ENCODE data around the gene TAF6L. TPM values are rescaled to one million over a fixed set of nuclear protein-coding genes. Genes with fewer than 3 reads are reported as not detected.
A peak's percentile ranks its signal among the peaks of the same experiment; 100 is the strongest.

The TAF6L gene
- total RNA-seq, 4 donors from 2014 or later = 13.5 to 43.2 (median 21.4) TPM

GRCh38 chr11:62787005-62787759, 16.0 kb downstream of the TAF6L start, which contains the start of gene TMEM179B:
Gene TMEM179B, plus strand, starts transcription at chr11:62787402. Its CDS starts 30 bp downstream, at chr11:62787432.
- H3K4me1 ChIP-seq = peaks cover 35 to 39% of the 10 kb centered on the region in 2 donors
- in situ Hi-C loops (cut with MboI; ENCODE audit: low sequenced_read_pairs in 4 of 4) = loop anchor here (5.0 to 10.0 kb wide), 2 partner anchors 75 to 78 kb away; no protein-coding TSS in a partner anchor
- H3K36me3 ChIP-seq = peaks cover 0 to 31% of the 10 kb centered on the region in 2 donors
- H3K4me3 ChIP-seq = peak within 1 kb of the TSS; percentile 84 to 97 (median 93)
- no peaks in the 10 kb centered on the region for H3K9me3 ChIP-seq
- DNase-seq = peak; percentile 98 to 99
- H3K27me3 ChIP-seq = no peaks in the 10 kb centered on the region
- peak in 3 of 5 experiments; percentile 2 to 54 (median 36) for TF ChIP-seq CTCF (IDR thresholded peaks at IDR 0.05 in 4 of 5, conservative IDR thresholded peaks at IDR 0.05 in 1 of 5)
- peak; percentile 96 to 97 for TF ChIP-seq POLR2A (IDR thresholded peaks at IDR 0.05)
- ATAC-seq = peak; percentile 90 to 94
- intact Hi-C loops (cut with DNase I; ENCODE audit: low total_unique reads) = loop anchor here (1.0 to 10.0 kb wide), 5 partner anchors 18 to 142 kb away; partner anchors contain the start of genes GANAB, HNRNPUL2, NXF1 and SLC3A2
- H3K27ac ChIP-seq = peak within 1 kb of the TSS; percentile 85 to 99 (median 93)

GRCh38 chr11:62788991-62789390, 17.8 kb downstream of the TAF6L start:
- intact Hi-C loops (cut with DNase I; ENCODE audit: low total_unique reads) = loop anchor here (10.0 kb wide), 1 partner anchor 144 kb away; the partner anchor contains the start of gene GANAB
- peaks cover 0 to 38% of the 10 kb centered on the region in 2 donors for H3K36me3 ChIP-seq
- peak overlapping the region in 1 of 4 donors; percentile 90 for H3K27ac ChIP-seq
- TF ChIP-seq POLR2A (IDR thresholded peaks at IDR 0.05) (no peak), CTCF (IDR thresholded peaks at IDR 0.05 in 4 of 5, conservative IDR thresholded peaks at IDR 0.05 in 1 of 5) (no peak)
- in situ Hi-C loops (cut with MboI; ENCODE audit: low sequenced_read_pairs in 4 of 4) = loop anchor here (5.0 to 10.0 kb wide), 2 partner anchors 73 to 76 kb away; no protein-coding TSS in a partner anchor
- no peak for ATAC-seq
- no peak for DNase-seq
- H3K9me3 ChIP-seq = no peaks in the 10 kb centered on the region
- H3K4me3 ChIP-seq = peak overlapping the region in 1 of 4 donors; percentile 97
- H3K4me1 ChIP-seq = peaks cover 42 to 47% of the 10 kb centered on the region in 2 donors
- no peaks in the 10 kb centered on the region for H3K27me3 ChIP-seq

- H3K36me3 ChIP-seq = peaks cover 0 to 44% of the 10 kb centered on the region in 2 donors
- peaks cover 42 to 47% of the 10 kb centered on the region in 2 donors for H3K4me1 ChIP-seq
- DNase-seq (no peak), ATAC-seq (no peak)
- in situ Hi-C loops (cut with MboI; ENCODE audit: low sequenced_read_pairs in 4 of 4) = loop anchor here (5.0 to 10.0 kb wide), 2 partner anchors 73 to 75 kb away; no protein-coding TSS in a partner anchor
- TF ChIP-seq CTCF (IDR thresholded peaks at IDR 0.05 in 4 of 5, conservative IDR thresholded peaks at IDR 0.05 in 1 of 5) = no peak
- TF ChIP-seq POLR2A (IDR thresholded peaks at IDR 0.05) = no peak
- H3K9me3 ChIP-seq = no peaks in the 10 kb centered on the region
- H3K4me3 ChIP-seq = no peak overlapping the region
- H3K27ac ChIP-seq = no peak overlapping the region
- intact Hi-C loops (cut with DNase I; ENCODE audit: low total_unique reads) = loop anchor here (10.0 kb wide), 1 partner anchor 145 kb away; the partner anchor contains the start of gene GANAB
- H3K27me3 ChIP-seq = no peaks in the 10 kb centered on the region
These were observed 18.4 kb downstream of the TAF6L start for GRCh38 chr11:62789576-62789975.

GRCh38 chr11:62791501-62792201, 20.5 kb downstream of the TAF6L start, which contains the start of gene TMEM223:
Gene TMEM223, minus strand, starts transcription at chr11:62792006. Its CDS starts 12 bp downstream, at chr11:62791994.
- Histone ChIP-seq H3K27ac (peak within 1 kb of the TSS; percentile 73 to 90 (median 80)), H3K4me1 (peaks cover 31 to 38% of the 10 kb centered on the region in 2 donors), H3K36me3 (peaks cover 3 to 58% of the 10 kb centered on the region in 2 donors), H3K4me3 (peak within 1 kb of the TSS; percentile 75 to 95 (median 86)), H3K9me3 (no peaks in the 10 kb centered on the region), H3K27me3 (no peaks in the 10 kb centered on the region)
- in situ Hi-C loops (cut with MboI; ENCODE audit: low sequenced_read_pairs in 4 of 4) = no loop called here
- ATAC-seq (peak; percentile 34 to 48), DNase-seq (peak; percentile 64 to 78)
- TF ChIP-seq POLR2A (IDR thresholded peaks at IDR 0.05) = peak; percentile 35 to 49
- peak in 4 of 5 experiments; percentile 22 to 44 (median 31) for TF ChIP-seq CTCF (IDR thresholded peaks at IDR 0.05 in 4 of 5, conservative IDR thresholded peaks at IDR 0.05 in 1 of 5)
- intact Hi-C loops (cut with DNase I; ENCODE audit: low total_unique reads) = no loop called here
